ENCODE data around the gene FRMD1. TPM values are rescaled to one million over a fixed set of nuclear protein-coding genes. Genes with fewer than 3 reads are reported as not detected.

FRMD1 gene
- total and polyA plus RNA-seq, 10 of the 15 experiments (the other 5 are each of a cell fraction or from before 2014, with no cell fraction given), result not detected

DNA sequence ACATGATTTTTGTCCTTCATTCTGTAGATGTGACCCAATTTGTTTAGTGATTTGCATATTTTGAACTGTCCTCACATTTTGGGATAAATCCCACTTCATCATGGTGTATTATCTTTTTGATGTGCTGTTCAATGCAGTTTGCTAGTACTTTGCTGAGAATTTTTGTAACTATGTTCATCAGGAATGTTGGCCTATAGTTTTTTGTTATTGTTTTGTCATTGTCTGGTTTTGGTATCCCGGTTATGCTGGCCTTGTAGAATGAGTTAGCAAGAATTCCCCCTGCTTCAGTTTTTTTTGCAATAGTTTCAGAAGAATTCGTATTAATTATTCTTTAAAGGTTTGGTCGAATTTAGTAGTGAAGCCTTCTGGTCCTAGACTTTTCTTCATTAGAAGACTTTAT lies 69.7 kb downstream of the FRMD1 start (continued):
- TF ChIP-seq ZBED1 (IDR thresholded peaks at IDR 0.05; ENCODE audit: borderline replicate concordance), result no peak
- no peak for TF ChIP-seq TBL1XR1 (IDR thresholded peaks at IDR 0.05; ENCODE audit: low read depth, low read length)
- TF ChIP-seq KDM1A (IDR thresholded peaks at IDR 0.05; ENCODE audit: borderline replicate concordance), result no peak
- no peak for TF ChIP-seq ZNF274 (IDR thresholded peaks at IDR 0.05; ENCODE audit: insufficient read depth, insufficient read length)
- TF ChIP-seq DPF2 (IDR thresholded peaks at IDR 0.05), result no peak
- no peak for TF ChIP-seq CBX5 (IDR thresholded peaks at IDR 0.05; ENCODE audit: low read depth)

DNA sequence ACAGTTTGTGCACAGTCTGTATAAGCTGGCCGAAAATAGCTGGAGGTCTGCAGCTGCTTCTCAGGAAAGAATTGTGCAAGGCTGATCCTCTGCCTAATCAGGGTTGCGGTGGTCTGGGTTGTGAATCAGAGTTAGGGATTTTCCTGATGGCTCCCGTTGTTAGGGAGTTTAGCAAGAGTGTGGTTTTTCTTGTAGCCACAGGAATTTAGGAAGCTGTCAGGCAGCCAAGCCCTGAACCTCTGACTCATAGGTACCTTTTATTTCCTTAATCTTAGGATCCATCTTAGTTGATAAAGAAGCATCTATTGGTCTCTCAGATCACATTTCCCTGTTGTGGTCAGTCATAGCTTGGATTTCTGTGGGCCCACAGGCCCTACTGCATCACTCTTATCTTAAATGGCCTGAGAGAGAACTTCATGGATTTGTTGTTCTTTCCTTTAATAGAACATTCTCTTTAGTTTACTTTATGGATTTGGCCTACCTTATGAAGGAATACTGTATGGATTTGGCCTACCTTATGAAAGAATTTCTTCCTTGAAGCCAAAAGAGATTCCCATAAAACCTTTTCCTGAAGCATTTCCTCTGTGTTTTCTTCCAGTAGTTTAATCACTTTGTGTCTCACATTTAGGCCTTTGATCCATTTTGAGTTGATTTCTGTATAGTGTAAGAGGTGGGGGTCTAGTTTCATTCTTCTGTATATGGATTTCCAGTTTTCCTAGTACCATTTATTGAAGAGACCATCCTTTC lies 71.2 kb downstream of the FRMD1 start:
- FAIRE-seq (no peak), DNase-seq (ENCODE audit: low read depth, low spot score) (no peak), ATAC-seq (no peak)
- RAD21 ChIA-PET (ENCODE audit: unreplicated experiment), result no interaction called here
- in situ Hi-C loops (cut with MboI), result no loop called here
- Histone ChIP-seq H2AFZ (ENCODE audit: control insufficient read depth, low read depth, low read length) (no peak overlapping the region), H3K4me3 (no peak overlapping the region), H4K20me1 (ENCODE audit: control insufficient read depth, insufficient read depth) (no peaks in the 10 kb centered on the region), H3K9me3 (replicated peaks; ENCODE audit: control insufficient read depth, insufficient read depth, low read length) (peaks cover 1% of the 10 kb centered on the region), H3K4me1 (ENCODE audit: control insufficient read depth, insufficient read depth, low read length) (no peaks in the 10 kb centered on the region), H3K27me3 (replicated peaks in 1 of 2; ENCODE audit: control insufficient read depth in 2 of 2, insufficient read depth in 2 of 2, low read length in 1 of 2) (no peaks in the 10 kb centered on the region; a peak in 1 of 4 replicates), H3K27ac (ENCODE audit: control insufficient read depth, insufficient read depth) (no peak overlapping the region), H3K36me3 (ENCODE audit: control insufficient read depth in 2 of 2, insufficient read depth in 2 of 2, low read length in 1 of 2) (no peaks in the 10 kb centered on the region), H3K79me2 (ENCODE audit: control insufficient read depth, insufficient read depth, low read length) (no peaks in the 10 kb centered on the region), H3K4me2 (ENCODE audit: control insufficient read depth, insufficient read depth) (no peak overlapping the region), H3K9ac (ENCODE audit: control insufficient read depth, insufficient read depth, low read length) (no peak overlapping the region)
- 22% methylated on average over 3 of the region's 3 CpGs for WGBS (ENCODE audit: insufficient coverage, insufficient replicate concordance, low lambda C conversion rate, missing lambda C conversion rate)
- BruUV-seq (replicated peaks), result no TSS peak
- intact Hi-C loops (cut with micrococcal nuclease; ENCODE audit: unreplicated experiment), result no loop called here
- POLR2A ChIA-PET, result no interaction called here
- CTCF ChIA-PET, result no interaction called here
- no peak for TF ChIP-seq EGR1 (IDR thresholded peaks at IDR 0.05; ENCODE audit: borderline replicate concordance in 1 of 2, low read depth in 2 of 2, low read length in 2 of 2)
- TF ChIP-seq, protein P1, sequence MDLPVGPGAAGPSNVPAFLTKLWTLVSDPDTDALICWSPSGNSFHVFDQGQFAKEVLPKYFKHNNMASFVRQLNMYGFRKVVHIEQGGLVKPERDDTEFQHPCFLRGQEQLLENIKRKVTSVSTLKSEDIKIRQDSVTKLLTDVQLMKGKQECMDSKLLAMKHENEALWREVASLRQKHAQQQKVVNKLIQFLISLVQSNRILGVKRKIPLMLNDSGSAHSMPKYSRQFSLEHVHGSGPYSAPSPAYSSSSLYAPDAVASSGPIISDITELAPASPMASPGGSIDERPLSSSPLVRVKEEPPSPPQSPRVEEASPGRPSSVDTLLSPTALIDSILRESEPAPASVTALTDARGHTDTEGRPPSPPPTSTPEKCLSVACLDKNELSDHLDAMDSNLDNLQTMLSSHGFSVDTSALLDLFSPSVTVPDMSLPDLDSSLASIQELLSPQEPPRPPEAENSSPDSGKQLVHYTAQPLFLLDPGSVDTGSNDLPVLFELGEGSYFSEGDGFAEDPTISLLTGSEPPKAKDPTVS (IDR thresholded peaks at IDR 0.05; ENCODE audit: low read depth, low read length), result no peak
- TF ChIP-seq HCFC1 (IDR thresholded peaks at IDR 0.05; ENCODE audit: low read length), result no peak
- TF ChIP-seq NFYA (IDR thresholded peaks at IDR 0.05; ENCODE audit: borderline replicate concordance, low read depth, low read length), result no peak
- SMC1A ChIA-PET (ENCODE audit: uncharacterized antibody, unreplicated experiment), result no interaction called here
